Measurements from ENCODE around the gene PSME1.

DNA sequence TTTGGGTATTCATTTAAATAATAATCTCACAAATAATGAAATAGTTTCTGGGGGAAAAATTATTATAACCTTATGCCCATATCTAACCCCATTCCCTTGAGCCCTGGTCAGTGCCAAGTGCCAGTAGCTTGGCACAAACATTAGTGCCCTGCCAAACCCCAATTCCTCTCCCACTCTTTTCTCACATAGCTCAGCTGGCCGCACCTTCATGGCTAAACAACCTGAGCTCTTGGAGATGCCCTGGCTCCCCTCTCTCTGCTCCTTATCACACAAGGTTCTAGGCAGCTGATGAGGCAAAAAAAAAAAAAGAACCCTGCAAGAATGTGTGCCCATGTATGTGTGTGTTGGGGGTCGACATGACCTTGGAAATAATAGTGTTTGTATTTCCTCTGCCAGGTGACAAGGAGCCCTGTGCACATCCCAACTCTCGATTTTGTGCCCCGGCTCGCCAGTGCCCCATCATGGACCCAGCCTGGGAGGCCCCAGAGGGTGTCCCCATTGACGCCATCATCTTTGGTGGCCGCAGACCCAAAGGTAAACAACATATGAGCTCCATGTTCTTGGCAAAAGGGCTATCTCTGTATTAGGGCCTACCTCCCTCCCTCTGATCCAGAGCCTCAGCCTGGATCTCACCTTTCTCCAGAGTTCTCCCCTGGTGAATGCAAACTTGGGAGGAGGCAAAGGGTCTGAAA is 33.5 kb upstream of the PSME1 start:
- TF ChIP-seq EZH2phosphoT487 (IDR thresholded peaks at IDR 0.05; ENCODE audit: borderline replicate concordance) (no peak), CTCF (conservative IDR thresholded peaks at IDR 0.05; ENCODE audit: low read length) (no peak)

Measured in Loucy (cell line).